Breast epithelium (tissue), 3 donors: Measurements from ENCODE around the gene PRDM16.

ENCODE experiments used
- CTCF ChIP-seq, 3 donors: fragments of 450-650 bp; IDR thresholded peaks; one replicate each; pipeline ENCODE4 v1.5.1; 2016 to 2017; ENCODE audit warnings: antibody characterized with exemption in 3 of 3, mild to moderate bottlenecking in 3 of 3, moderate library complexity in 3 of 3
- POLR2A ChIP-seq: fragments of 450-650 bp; IDR thresholded peaks from one replicate; pipeline ENCODE4 v1.6.1; 2016; ENCODE audit warnings: antibody characterized with exemption, mild to moderate bottlenecking, moderate library complexity
- POLR2AphosphoS5 ChIP-seq, 3 donors: sonication (generic); formaldehyde crosslinking; IDR thresholded peaks; one replicate each; pipeline ENCODE4 v1.6.1; 2017; ENCODE audit warnings: antibody characterized with exemption in 3 of 3

- TF ChIP-seq POLR2A (no peak), CTCF (IDR thresholded peaks at IDR 0.05) (no peak), POLR2AphosphoS5 (IDR thresholded peaks at IDR 0.05) (no peak)
Observed at GRCh38 chr1:3084726-3085125, 15.7 kb downstream of the PRDM16 start.
